NT2/D1 (cell line): Measurements from ENCODE around the gene PAK1IP1.

Experiments
- SUZ12 ChIP-seq: IDR thresholded peaks from 2 replicates; pipeline ENCODE4 v1.6.1; 2011; ENCODE audit not compliant: insufficient read length, insufficient read depth; ENCODE audit errors: extremely low read depth
- YY1 ChIP-seq: IDR thresholded peaks from 2 replicates; pipeline ENCODE4 v1.6.1; 2011; ENCODE audit not compliant: insufficient read length, insufficient read depth
- ZNF274 ChIP-seq: IDR thresholded peaks from 2 replicates; pipeline ENCODE4 v1.6.1; 2011; ENCODE audit warnings: mild to moderate bottlenecking, low read depth, low read length

DNA sequence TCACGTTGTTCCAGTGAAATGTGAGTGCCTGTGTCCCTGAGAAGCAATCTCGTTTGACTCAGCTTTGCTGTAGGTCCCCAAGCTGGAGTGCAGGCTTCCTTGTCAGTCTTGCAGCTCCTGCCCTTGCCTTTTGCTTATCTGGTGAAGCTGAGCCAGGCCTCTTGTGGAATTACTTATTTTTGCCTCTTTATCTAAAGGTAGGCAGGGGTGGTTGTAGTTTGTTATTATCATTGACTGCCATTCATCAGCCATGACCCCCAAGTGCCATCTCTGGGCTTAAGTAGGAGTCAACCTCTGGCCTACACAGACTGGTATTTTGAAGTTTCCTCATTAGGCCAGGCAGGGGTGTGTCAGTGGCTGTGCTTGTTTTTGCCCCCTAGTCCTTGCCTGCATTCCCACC lies 55.0 kb downstream of the PAK1IP1 start:
- TF ChIP-seq ZNF274 (no peak), YY1 (no peak), SUZ12 (no peak)
